ENCODE measurements around the gene HTRA3.

The HTRA3 gene

GRCh38 chr4:8282742-8283141 is 13.2 kb downstream of the HTRA3 start:
- TF ChIP-seq CTCF (IDR thresholded peaks at IDR 0.05): no peak

- TF ChIP-seq CTCF (IDR thresholded peaks at IDR 0.05): no peak
Observed at GRCh38 chr4:8283161-8283560, 13.6 kb downstream of the HTRA3 start.

GRCh38 chr4:8283631-8284121 is 14.1 kb downstream of the HTRA3 start:
- TF ChIP-seq CTCF (IDR thresholded peaks at IDR 0.05): no peak

GRCh38 chr4:8284391-8284790 is 14.8 kb downstream of the HTRA3 start:
- no peak for TF ChIP-seq CTCF (IDR thresholded peaks at IDR 0.05)

GRCh38 chr4:8285143-8285975 is 15.8 kb downstream of the HTRA3 start:
- TF ChIP-seq CTCF (IDR thresholded peaks at IDR 0.05): no peak

- no peak for TF ChIP-seq CTCF (IDR thresholded peaks at IDR 0.05)
Observed at GRCh38 chr4:8285976-8286718, 16.6 kb downstream of the HTRA3 start.

GRCh38 chr4:8286719-8287342 is 17.3 kb downstream of the HTRA3 start:
- TF ChIP-seq CTCF (IDR thresholded peaks at IDR 0.05): no peak
